ENCODE data around the gene POLR3K.
"Not testable (repeated sequence)": the region's sequence is repeated elsewhere in the genome, so short reads cannot be mapped to it uniquely, and the experiment has no call there.

POLR3K gene

GRCh38 chr16:47234-47633, 6.2 kb downstream of the POLR3K start:
- Histone ChIP-seq H3K9ac (ENCODE audit: low read length) (no peak overlapping the region), H3K4me3 (ENCODE audit: insufficient read depth, low read length, poor library complexity, severe bottlenecking) (no peak overlapping the region), H3K27ac (ENCODE audit: low read depth, low read length) (no peak overlapping the region), H3K27me3 (ENCODE audit: low read length) (no peaks in the 10 kb centered on the region), H4K20me1 (ENCODE audit: low read depth, low read length) (peaks cover 8% of the 10 kb centered on the region; the same call in 1 of the 2 replicates), H3F3A (ENCODE audit: insufficient read depth) (0 out of 2 replicates have a peak, but pooled peaks cover 6% of the 10 kb centered on the region), H2AFZ (ENCODE audit: low read depth, low read length, severe bottlenecking) (no peak overlapping the region), H3K9me3 (ENCODE audit: insufficient read depth, low read length) (no peaks in the 10 kb centered on the region), H3K36me3 (ENCODE audit: low read length) (peaks cover 36% of the 10 kb centered on the region), H3K9me2 (replicated peaks; ENCODE audit: insufficient read depth, low read length) (no peaks in the 10 kb centered on the region), H3K79me2 (ENCODE audit: insufficient read depth, low read length) (peaks cover 67% of the 10 kb centered on the region), H3K4me2 (ENCODE audit: low read depth, low read length, poor library complexity, severe bottlenecking) (no peak overlapping the region)
- TF ChIP-seq CTCF (IDR thresholded peaks at IDR 0.05; ENCODE audit: insufficient read depth, low read length, poor library complexity, severe bottlenecking) (no peak), EZH2phosphoT487 (conservative IDR thresholded peaks at IDR 0.05; ENCODE audit: low read length) (no peak)

GRCh38 chr16:46510-46909, 6.9 kb downstream of the POLR3K start:
- not testable (repeated sequence) for H3K4me2 ChIP-seq (ENCODE audit: low read depth, low read length, poor library complexity, severe bottlenecking); H3K9me2 ChIP-seq (replicated peaks; ENCODE audit: insufficient read depth, low read length); H2AFZ ChIP-seq (ENCODE audit: low read depth, low read length, severe bottlenecking); H3F3A ChIP-seq (ENCODE audit: insufficient read depth); H3K9me3 ChIP-seq (ENCODE audit: insufficient read depth, low read length); H3K27me3 ChIP-seq (ENCODE audit: low read length); H4K20me1 ChIP-seq (ENCODE audit: low read depth, low read length); H3K9ac ChIP-seq (ENCODE audit: low read length); H3K27ac ChIP-seq (ENCODE audit: low read depth, low read length); H3K4me3 ChIP-seq (ENCODE audit: insufficient read depth, low read length, poor library complexity, severe bottlenecking)
- Histone ChIP-seq H3K79me2 (ENCODE audit: insufficient read depth, low read length) (peaks cover 60% of the 10 kb centered on the region), H3K36me3 (ENCODE audit: low read length) (peaks cover 39% of the 10 kb centered on the region)

GRCh38 chr16:45454-45853, 8.0 kb downstream of the POLR3K start:
- no peak overlapping the region for H3K4me2 ChIP-seq (ENCODE audit: low read depth, low read length, poor library complexity, severe bottlenecking)
- H3K36me3 ChIP-seq (ENCODE audit: low read length): peaks cover 32% of the 10 kb centered on the region
- H4K20me1 ChIP-seq (ENCODE audit: low read depth, low read length): no peaks in the 10 kb centered on the region
- H3K4me3 ChIP-seq (ENCODE audit: insufficient read depth, low read length, poor library complexity, severe bottlenecking): no peak overlapping the region
- H3K9me2 ChIP-seq (replicated peaks; ENCODE audit: insufficient read depth, low read length): no peaks in the 10 kb centered on the region
- no peak overlapping the region for H2AFZ ChIP-seq (ENCODE audit: low read depth, low read length, severe bottlenecking)
- H3K27ac ChIP-seq (ENCODE audit: low read depth, low read length): no peak overlapping the region
- peaks cover 11% of the 10 kb centered on the region; the same call in 1 of the 2 replicates for H3F3A ChIP-seq (ENCODE audit: insufficient read depth)
- H3K27me3 ChIP-seq (ENCODE audit: low read length): no peaks in the 10 kb centered on the region
- H3K79me2 ChIP-seq (ENCODE audit: insufficient read depth, low read length): peaks cover 49% of the 10 kb centered on the region
- TF ChIP-seq EZH2phosphoT487 (conservative IDR thresholded peaks at IDR 0.05; ENCODE audit: low read length) (no peak), CTCF (IDR thresholded peaks at IDR 0.05; ENCODE audit: insufficient read depth, low read length, poor library complexity, severe bottlenecking) (no peak)
- no peaks in the 10 kb centered on the region for H3K9me3 ChIP-seq (ENCODE audit: insufficient read depth, low read length)
- no peak overlapping the region for H3K9ac ChIP-seq (ENCODE audit: low read length)

- Histone ChIP-seq H3K9me3 (ENCODE audit: insufficient read depth, low read length) (no peaks in the 10 kb centered on the region), H3K9ac (ENCODE audit: low read length) (no peak overlapping the region), H4K20me1 (ENCODE audit: low read depth, low read length) (no peaks in the 10 kb centered on the region), H3K4me2 (ENCODE audit: low read depth, low read length, poor library complexity, severe bottlenecking) (no peak overlapping the region), H2AFZ (ENCODE audit: low read depth, low read length, severe bottlenecking) (no peak overlapping the region), H3K27me3 (ENCODE audit: low read length) (no peaks in the 10 kb centered on the region), H3K9me2 (replicated peaks; ENCODE audit: insufficient read depth, low read length) (no peaks in the 10 kb centered on the region), H3K36me3 (ENCODE audit: low read length) (peaks cover 32% of the 10 kb centered on the region), H3F3A (ENCODE audit: insufficient read depth) (peaks cover 11% of the 10 kb centered on the region; the same call in 1 of the 2 replicates), H3K4me3 (ENCODE audit: insufficient read depth, low read length, poor library complexity, severe bottlenecking) (no peak overlapping the region), H3K27ac (ENCODE audit: low read depth, low read length) (no peak overlapping the region), H3K79me2 (ENCODE audit: insufficient read depth, low read length) (peaks cover 42% of the 10 kb centered on the region)
- no peak for TF ChIP-seq CTCF (IDR thresholded peaks at IDR 0.05; ENCODE audit: insufficient read depth, low read length, poor library complexity, severe bottlenecking)
- TF ChIP-seq EZH2phosphoT487 (conservative IDR thresholded peaks at IDR 0.05; ENCODE audit: low read length): no peak
These were observed 8.8 kb downstream of the POLR3K start for GRCh38 chr16:44655-45054.

All from SU-DHL-6 (cell line).